GM12878 (cell line): Measurements from ENCODE around the gene WDR18. TPM values are rescaled to one million over a fixed set of nuclear protein-coding genes. Genes with fewer than 3 reads are reported as not detected.

Experiments used
- BACH1 ChIP-seq: fragments of 450-650 bp; IDR thresholded peaks from 2 replicates; pipeline ENCODE4 v1.6.1; 2017; ENCODE audit warnings: mild to moderate bottlenecking, borderline replicate concordance
- CBX3 ChIP-seq: fragments of 200-600 bp; sonication (generic); IDR thresholded peaks from 2 replicates; pipeline ENCODE4 v1.6.1; 2016; ENCODE audit warnings: low read depth, borderline replicate concordance
- CHD4 ChIP-seq: fragments of 200-600 bp; sonication (generic); IDR thresholded peaks from 2 replicates; pipeline ENCODE4 v1.6.1; 2016; ENCODE audit warnings: mild to moderate bottlenecking
- CUX1 ChIP-seq: IDR thresholded peaks from 2 replicates; pipeline ENCODE4 v1.6.1; 2012; ENCODE audit warnings: improper control_type of control experiment, low read depth, low read length; ENCODE audit not compliant: insufficient replicate concordance
- FOS ChIP-seq: IDR thresholded peaks from 3 replicates; pipeline ENCODE4 v1.6.1; 2011; ENCODE audit warnings: borderline replicate concordance; ENCODE audit not compliant: insufficient read length; ENCODE audit errors: extremely low read depth
- IRF4 ChIP-seq: IDR thresholded peaks from 2 replicates; pipeline ENCODE4 v1.6.1; 2011; ENCODE audit warnings: low read depth, low read length
- KAT2A ChIP-seq: conservative IDR thresholded peaks from 2 replicates; pipeline ENCODE4 v1.6.1; 2011; ENCODE audit warnings: low read depth, low read length; ENCODE audit not compliant: control insufficient read depth
- MYC ChIP-seq: IDR thresholded peaks from 2 replicates; pipeline ENCODE4 v1.6.1; 2011; ENCODE audit warnings: mild to moderate bottlenecking, low read length, moderate library complexity, inconsistent platforms; ENCODE audit not compliant: insufficient read depth, insufficient replicate concordance, insufficient read length, severe bottlenecking
- PAX8 ChIP-seq: fragments of 450-650 bp; IDR thresholded peaks from 2 replicates; pipeline ENCODE4 v1.6.1; 2017; ENCODE audit warnings: mild to moderate bottlenecking, moderate library complexity
- PML ChIP-seq: IDR thresholded peaks from 2 replicates; pipeline ENCODE4 v1.6.1; 2012; ENCODE audit warnings: low read length, inconsistent platforms
- RBBP5 ChIP-seq: fragments of 200-600 bp; sonication (generic); conservative IDR thresholded peaks from 2 replicates; pipeline ENCODE4 v1.6.1; 2016
- RCOR1 ChIP-seq: conservative IDR thresholded peaks from 2 replicates; pipeline ENCODE4 v1.6.1; 2012; ENCODE audit warnings: low read depth, low read length, improper control_type of control experiment
- RELB ChIP-seq: fragments of 450-650 bp; IDR thresholded peaks from 2 replicates; pipeline ENCODE4 v1.6.1; 2017; ENCODE audit warnings: low read depth, mild to moderate bottlenecking, moderate library complexity
- polyA plus RNA-seq, 11 experiments: library from polyadenylated mRNA; depleted of rRNA in 4 of 11; unstranded in 6 of 11; stranded (reverse) in 5 of 11; fragments of >200 nt; fragmentation: Nextera tagmentation in 4 of 11; fragmentation: Illumina TruSeq in 1 of 11; extraction: Ambion mirVana in 4 of 11; extraction: Trizol in 1 of 11; gene quantifications; 1 replicate in 1 of 11; 2 replicates in 10 of 11; pipeline versions ENCODE4 v1.2.1 to v1.2.3, GENCODE V29; 2011 to 2016; ENCODE audit warnings: inconsistent platforms in 2 of 11, missing spikeins in 2 of 11, low read depth in 1 of 11
- total RNA-seq, 4 experiments: library from RNA; depleted of rRNA in 3 of 4; stranded (reverse); fragments of >200 nt in 3 of 4; fragmentation: Illumina TruSeq in 1 of 4; extraction: Trizol in 1 of 4; gene quantifications; 2 replicates each; pipeline versions ENCODE4 v1.2.1 to v1.2.3, GENCODE V29; 2013 to 2021
- TF ChIP-seq, protein P1 (sequence below): IDR thresholded peaks from 2 replicates; pipeline ENCODE4 v1.6.1; 2012; ENCODE audit warnings: low read depth, low read length, improper control_type of control experiment
- TF ChIP-seq, protein P2 (sequence below): fragments of 450-650 bp; formaldehyde crosslinking; IDR thresholded peaks from 2 replicates; pipeline ENCODE4 v1.4.0; 2022; ENCODE audit warnings: mild to moderate bottlenecking, moderate library complexity
- TF ChIP-seq, protein P3 (sequence below): fragments of 150-350 bp; IDR thresholded peaks from 2 replicates; pipeline ENCODE4 v1.6.1; 2014; ENCODE audit warnings: mild to moderate bottlenecking, low read depth, low read length

Gene WDR18
- total and polyA plus RNA-seq, 10 of the 15 experiments (the other 5 are each of a cell fraction or from before 2014, with no cell fraction given): 3.0 to 206 (median 62.3) TPM

DNA sequence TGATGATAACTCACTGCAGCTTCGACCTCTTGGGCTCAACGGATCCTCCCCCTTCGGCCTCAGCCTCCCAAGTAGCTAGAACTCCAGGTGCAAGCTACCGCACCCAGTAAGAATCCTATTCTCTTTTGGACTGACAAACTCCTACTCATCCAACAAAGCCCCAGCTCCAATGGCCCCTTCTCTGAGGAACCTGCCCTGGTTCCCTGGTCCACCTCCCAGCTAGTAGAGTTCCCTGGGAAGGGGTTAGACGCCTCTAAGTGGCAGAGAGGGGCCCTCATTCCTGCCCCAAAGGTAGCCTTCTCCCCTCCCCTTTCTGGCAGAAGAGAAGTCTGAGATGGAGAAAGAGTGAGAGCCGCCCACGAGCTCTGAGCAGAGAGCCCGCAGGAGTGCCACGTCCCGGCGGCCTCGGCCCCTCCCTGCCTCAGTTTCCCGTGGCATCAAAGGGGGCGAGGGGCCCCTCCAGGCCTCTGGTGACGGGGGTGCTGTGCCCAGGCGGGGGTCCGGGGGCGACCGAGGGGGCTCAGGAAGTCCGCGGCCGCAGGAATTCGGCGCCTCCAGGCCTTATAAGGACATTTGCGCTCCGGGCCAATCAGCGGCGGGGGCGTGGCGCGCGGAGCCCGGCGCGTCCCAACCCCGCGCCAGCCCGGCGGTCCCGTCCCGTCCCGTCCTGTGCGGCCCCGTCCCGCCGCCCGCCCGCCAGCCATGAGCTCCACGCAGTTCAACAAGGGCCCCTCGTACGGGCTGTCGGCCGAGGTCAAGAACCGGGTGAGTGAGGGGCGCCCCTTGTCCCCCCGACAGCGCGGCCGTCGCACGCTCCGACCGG is 42.0 kb downstream of the WDR18 start, which contains the start of gene CNN2 (continued):
- TF ChIP-seq CHD4 (no peak), CUX1 (no peak), BACH1 (peak; percentile 80), FOS (no peak), PML (no peak; the same call in 1 of the 2 replicates), MYC (no peak), RBBP5 (no peak), RCOR1 (0 out of 2 replicates have a peak, but pooled peaks have one; percentile 70), RELB (no peak), KAT2A (no peak), CBX3 (no peak), IRF4 (no peak), PAX8 (no peak)
- TF ChIP-seq, protein P1, sequence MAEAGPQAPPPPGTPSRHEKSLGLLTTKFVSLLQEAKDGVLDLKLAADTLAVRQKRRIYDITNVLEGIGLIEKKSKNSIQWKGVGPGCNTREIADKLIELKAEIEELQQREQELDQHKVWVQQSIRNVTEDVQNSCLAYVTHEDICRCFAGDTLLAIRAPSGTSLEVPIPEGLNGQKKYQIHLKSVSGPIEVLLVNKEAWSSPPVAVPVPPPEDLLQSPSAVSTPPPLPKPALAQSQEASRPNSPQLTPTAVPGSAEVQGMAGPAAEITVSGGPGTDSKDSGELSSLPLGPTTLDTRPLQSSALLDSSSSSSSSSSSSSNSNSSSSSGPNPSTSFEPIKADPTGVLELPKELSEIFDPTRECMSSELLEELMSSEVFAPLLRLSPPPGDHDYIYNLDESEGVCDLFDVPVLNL: no peak
- TF ChIP-seq, protein P2, sequence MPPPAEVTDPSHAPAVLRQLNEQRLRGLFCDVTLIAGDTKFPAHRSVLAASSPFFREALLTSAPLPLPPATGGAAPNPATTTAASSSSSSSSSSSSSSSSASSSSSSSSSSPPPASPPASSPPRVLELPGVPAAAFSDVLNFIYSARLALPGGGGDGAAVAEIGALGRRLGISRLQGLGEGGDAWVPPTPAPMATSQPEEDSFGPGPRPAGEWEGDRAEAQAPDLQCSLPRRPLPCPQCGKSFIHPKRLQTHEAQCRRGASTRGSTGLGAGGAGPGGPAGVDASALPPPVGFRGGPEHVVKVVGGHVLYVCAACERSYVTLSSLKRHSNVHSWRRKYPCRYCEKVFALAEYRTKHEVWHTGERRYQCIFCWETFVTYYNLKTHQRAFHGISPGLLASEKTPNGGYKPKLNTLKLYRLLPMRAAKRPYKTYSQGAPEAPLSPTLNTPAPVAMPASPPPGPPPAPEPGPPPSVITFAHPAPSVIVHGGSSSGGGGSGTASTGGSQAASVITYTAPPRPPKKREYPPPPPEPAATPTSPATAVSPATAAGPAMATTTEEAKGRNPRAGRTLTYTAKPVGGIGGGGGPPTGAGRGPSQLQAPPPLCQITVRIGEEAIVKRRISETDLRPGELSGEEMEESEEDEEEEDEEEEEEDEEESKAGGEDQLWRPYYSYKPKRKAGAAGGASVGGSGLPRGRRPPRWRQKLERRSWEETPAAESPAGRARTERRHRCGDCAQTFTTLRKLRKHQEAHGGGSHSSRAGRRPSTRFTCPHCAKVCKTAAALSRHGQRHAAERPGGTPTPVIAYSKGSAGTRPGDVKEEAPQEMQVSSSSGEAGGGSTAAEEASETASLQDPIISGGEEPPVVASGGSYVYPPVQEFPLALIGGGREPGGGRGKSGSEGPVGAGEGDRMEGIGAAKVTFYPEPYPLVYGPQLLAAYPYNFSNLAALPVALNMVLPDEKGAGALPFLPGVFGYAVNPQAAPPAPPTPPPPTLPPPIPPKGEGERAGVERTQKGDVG: no peak
- TF ChIP-seq, protein P3, sequence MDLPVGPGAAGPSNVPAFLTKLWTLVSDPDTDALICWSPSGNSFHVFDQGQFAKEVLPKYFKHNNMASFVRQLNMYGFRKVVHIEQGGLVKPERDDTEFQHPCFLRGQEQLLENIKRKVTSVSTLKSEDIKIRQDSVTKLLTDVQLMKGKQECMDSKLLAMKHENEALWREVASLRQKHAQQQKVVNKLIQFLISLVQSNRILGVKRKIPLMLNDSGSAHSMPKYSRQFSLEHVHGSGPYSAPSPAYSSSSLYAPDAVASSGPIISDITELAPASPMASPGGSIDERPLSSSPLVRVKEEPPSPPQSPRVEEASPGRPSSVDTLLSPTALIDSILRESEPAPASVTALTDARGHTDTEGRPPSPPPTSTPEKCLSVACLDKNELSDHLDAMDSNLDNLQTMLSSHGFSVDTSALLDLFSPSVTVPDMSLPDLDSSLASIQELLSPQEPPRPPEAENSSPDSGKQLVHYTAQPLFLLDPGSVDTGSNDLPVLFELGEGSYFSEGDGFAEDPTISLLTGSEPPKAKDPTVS: no peak
